ENCODE measurements around the gene ZNF620. TPM values are rescaled to one million over a fixed set of nuclear protein-coding genes. Genes with fewer than 3 reads are reported as not detected.

ZNF620 gene
- total and polyA plus RNA-seq, 2 experiments from 2014 or later, result 14.1 to 18.0 TPM

DNA sequence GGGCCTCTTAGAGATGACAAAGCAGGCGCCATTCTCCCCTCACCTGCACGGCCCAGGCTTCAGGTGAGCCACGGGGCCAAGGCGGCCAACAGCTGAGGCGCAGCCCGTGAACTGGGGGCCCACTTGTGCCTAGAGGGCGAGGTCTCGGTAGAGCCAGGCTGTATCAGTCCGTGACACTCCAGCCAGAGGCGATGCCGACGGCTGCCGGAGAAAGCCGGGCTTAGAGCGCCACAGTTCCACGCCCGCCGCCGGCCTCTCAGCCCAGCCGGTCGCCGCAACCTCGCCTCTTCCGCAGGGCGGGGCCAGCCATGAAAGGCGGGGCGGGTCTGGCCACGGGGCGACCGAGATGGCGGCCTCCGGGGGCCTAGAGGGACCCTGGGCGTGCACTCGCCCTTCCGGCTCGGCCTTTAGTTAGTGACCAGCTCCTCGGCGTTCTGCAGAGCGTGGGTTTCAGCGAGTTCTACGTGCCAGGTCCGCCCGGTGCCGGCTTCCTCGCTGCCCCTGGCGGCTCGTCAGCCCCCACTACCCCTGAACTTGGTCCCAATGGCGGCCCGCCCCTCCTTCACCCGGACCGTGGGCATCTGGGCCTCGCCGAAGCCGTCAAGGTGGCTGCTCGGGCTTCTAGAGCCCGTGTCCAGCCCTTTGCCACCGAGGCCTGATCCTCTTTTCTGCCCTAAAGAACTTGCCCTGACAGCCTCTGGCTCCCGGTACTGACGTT is 18.9 kb downstream of the ZNF620 start, which contains the start of gene ZNF621:
ZNF621 (plus strand) TSS at position 393 of the 718 bp plus-strand sequence. CDS start 881 bp downstream, outside the sequence.
- H3K4me3 Mint-ChIP-seq, result peak within 1 kb of the TSS; percentile 93
- peaks cover 26% of the 10 kb centered on the region for H3K36me3 Mint-ChIP-seq (ENCODE audit: low read depth)
- H2AFZ ChIP-seq, result peak within 1 kb of the TSS; percentile 99
- peaks cover 6% of the 10 kb centered on the region for H3K27me3 Mint-ChIP-seq (ENCODE audit: insufficient read depth, low read depth, poor library complexity)
- H3K9me2 ChIP-seq (ENCODE audit: insufficient read depth), result no peaks in the 10 kb centered on the region
- H3K4me1 ChIP-seq (ENCODE audit: insufficient read depth), result peaks cover 3% of the 10 kb centered on the region
- 0 out of 2 replicates have a peak, but pooled peaks cover 3% of the 10 kb centered on the region for H3F3A ChIP-seq (replicated peaks; ENCODE audit: low read depth)
- peak within 1 kb of the TSS; percentile 84 for H3K4me2 ChIP-seq
- TF ChIP-seq, protein P1, sequence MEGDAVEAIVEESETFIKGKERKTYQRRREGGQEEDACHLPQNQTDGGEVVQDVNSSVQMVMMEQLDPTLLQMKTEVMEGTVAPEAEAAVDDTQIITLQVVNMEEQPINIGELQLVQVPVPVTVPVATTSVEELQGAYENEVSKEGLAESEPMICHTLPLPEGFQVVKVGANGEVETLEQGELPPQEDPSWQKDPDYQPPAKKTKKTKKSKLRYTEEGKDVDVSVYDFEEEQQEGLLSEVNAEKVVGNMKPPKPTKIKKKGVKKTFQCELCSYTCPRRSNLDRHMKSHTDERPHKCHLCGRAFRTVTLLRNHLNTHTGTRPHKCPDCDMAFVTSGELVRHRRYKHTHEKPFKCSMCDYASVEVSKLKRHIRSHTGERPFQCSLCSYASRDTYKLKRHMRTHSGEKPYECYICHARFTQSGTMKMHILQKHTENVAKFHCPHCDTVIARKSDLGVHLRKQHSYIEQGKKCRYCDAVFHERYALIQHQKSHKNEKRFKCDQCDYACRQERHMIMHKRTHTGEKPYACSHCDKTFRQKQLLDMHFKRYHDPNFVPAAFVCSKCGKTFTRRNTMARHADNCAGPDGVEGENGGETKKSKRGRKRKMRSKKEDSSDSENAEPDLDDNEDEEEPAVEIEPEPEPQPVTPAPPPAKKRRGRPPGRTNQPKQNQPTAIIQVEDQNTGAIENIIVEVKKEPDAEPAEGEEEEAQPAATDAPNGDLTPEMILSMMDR (conservative IDR thresholded peaks at IDR 0.05; ENCODE audit: low read depth in 2 of 2), result 0 out of 4 replicates have a peak, but pooled peaks of 1 of the 2 experiments have one; percentile 4
- TF ChIP-seq, protein P2, sequence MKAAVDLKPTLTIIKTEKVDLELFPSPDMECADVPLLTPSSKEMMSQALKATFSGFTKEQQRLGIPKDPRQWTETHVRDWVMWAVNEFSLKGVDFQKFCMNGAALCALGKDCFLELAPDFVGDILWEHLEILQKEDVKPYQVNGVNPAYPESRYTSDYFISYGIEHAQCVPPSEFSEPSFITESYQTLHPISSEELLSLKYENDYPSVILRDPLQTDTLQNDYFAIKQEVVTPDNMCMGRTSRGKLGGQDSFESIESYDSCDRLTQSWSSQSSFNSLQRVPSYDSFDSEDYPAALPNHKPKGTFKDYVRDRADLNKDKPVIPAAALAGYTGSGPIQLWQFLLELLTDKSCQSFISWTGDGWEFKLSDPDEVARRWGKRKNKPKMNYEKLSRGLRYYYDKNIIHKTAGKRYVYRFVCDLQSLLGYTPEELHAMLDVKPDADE (IDR thresholded peaks at IDR 0.05), result no peak
- TF ChIP-seq CREB1 (CRISPR knock-in tag; IDR thresholded peaks at IDR 0.05; ENCODE audit: low read depth) (peak; percentile 41), POLR2AphosphoS5 (IDR thresholded peaks at IDR 0.05; ENCODE audit: low read depth) (peak; percentile 98)
- 0 out of 2 replicates have a peak, but pooled peaks cover 5% of the 10 kb centered on the region for H3K36me3 ChIP-seq (ENCODE audit: insufficient read depth)
- no peaks in the 10 kb centered on the region for H3K9me3 Mint-ChIP-seq
- no peaks in the 10 kb centered on the region for H3K27me3 ChIP-seq (ENCODE audit: insufficient read depth)
- DNase-seq (ENCODE audit: low spot score) (peak; percentile 91), ATAC-seq (peak; percentile 97)
- peaks cover 19% of the 10 kb centered on the region for H3K79me2 ChIP-seq (replicated peaks; ENCODE audit: insufficient read depth)
- peak within 1 kb of the TSS; percentile 69 for H3K27ac ChIP-seq (ENCODE audit: low read depth)
- peaks cover 12% of the 10 kb centered on the region; the same call in 2 of the 3 replicates for H3K4me1 Mint-ChIP-seq
- no peaks in the 10 kb centered on the region for H4K20me1 ChIP-seq (replicated peaks; ENCODE audit: insufficient read depth)
- peak within 1 kb of the TSS; percentile 96 for H3K27ac Mint-ChIP-seq
- peak within 1 kb of the TSS; percentile 98 for H3K4me3 ChIP-seq

DNA sequence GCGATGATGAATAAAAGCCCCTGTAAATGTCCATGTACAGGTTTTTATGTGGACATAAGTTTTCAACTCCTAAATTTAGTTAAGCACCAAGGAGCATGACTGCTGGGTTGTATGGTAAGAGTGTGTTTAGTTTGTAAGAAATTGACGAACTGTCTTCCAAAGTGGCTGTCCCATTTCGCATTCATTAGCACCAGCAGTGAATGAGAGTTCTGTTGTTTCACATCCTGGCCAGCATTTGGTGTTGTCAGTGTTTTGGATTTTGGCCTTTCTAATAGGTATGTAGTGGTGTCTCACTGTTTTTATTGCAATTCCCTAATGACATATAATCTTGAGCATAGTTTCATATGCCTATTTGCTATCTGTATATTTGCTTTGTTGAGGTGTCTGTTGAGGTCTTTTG is 22.6 kb downstream of the ZNF620 start:
- Histone ChIP-seq H3K36me3 (ENCODE audit: insufficient read depth) (peaks cover 30% of the 10 kb centered on the region), H3F3A (replicated peaks; ENCODE audit: low read depth) (0 out of 2 replicates have a peak, but pooled peaks cover 3% of the 10 kb centered on the region), H3K79me2 (replicated peaks; ENCODE audit: insufficient read depth) (peaks cover 19% of the 10 kb centered on the region), H3K4me2 (no peak overlapping the region), H3K9me2 (ENCODE audit: insufficient read depth) (no peaks in the 10 kb centered on the region), H4K20me1 (replicated peaks; ENCODE audit: insufficient read depth) (no peaks in the 10 kb centered on the region), H3K27ac (ENCODE audit: low read depth) (no peak overlapping the region), H2AFZ (no peak overlapping the region), H3K4me3 (no peak overlapping the region), H3K4me1 (ENCODE audit: insufficient read depth) (peaks cover 3% of the 10 kb centered on the region), H3K27me3 (ENCODE audit: insufficient read depth) (no peaks in the 10 kb centered on the region)
- H3K4me1 Mint-ChIP-seq, result peaks cover 12% of the 10 kb centered on the region; the same call in 2 of the 3 replicates
- H3K27me3 Mint-ChIP-seq (ENCODE audit: insufficient read depth, low read depth, poor library complexity), result peaks cover 10% of the 10 kb centered on the region
- peaks cover 3% of the 10 kb centered on the region; the same call in 2 of the 3 replicates for H3K9me3 Mint-ChIP-seq
- no peak overlapping the region for H3K27ac Mint-ChIP-seq
- peaks cover 63% of the 10 kb centered on the region for H3K36me3 Mint-ChIP-seq (ENCODE audit: low read depth)
- ATAC-seq, result no peak
- no peak overlapping the region for H3K4me3 Mint-ChIP-seq
- no peak for DNase-seq (ENCODE audit: low spot score)
- TF ChIP-seq JUNB (IDR thresholded peaks at IDR 0.05; ENCODE audit: unreplicated experiment), result no peak
- no peak for TF ChIP-seq REST (IDR thresholded peaks at IDR 0.05; ENCODE audit: unreplicated experiment)
- TF ChIP-seq STAT1 (IDR thresholded peaks at IDR 0.05; ENCODE audit: unreplicated experiment), result no peak
- no peak for TF ChIP-seq ZNF331 (CRISPR knock-in tag; IDR thresholded peaks at IDR 0.05; ENCODE audit: low read depth)
- TF ChIP-seq CREB1 (CRISPR knock-in tag; IDR thresholded peaks at IDR 0.05; ENCODE audit: low read depth), result no peak
- TF ChIP-seq NANOG (IDR thresholded peaks at IDR 0.05; ENCODE audit: borderline replicate concordance), result no peak
- TF ChIP-seq EZH2 (IDR thresholded peaks at IDR 0.05; ENCODE audit: low read depth, unreplicated experiment), result no peak
- TF ChIP-seq POLR2AphosphoS5 (IDR thresholded peaks at IDR 0.05; ENCODE audit: low read depth), result no peak
- TF ChIP-seq ZNF114 (CRISPR knock-in tag; IDR thresholded peaks at IDR 0.05), result no peak
- TF ChIP-seq, protein P2 (IDR thresholded peaks at IDR 0.05), result no peak
- TF ChIP-seq, protein P1 (conservative IDR thresholded peaks at IDR 0.05; ENCODE audit: low read depth in 2 of 2), result no peak
- no peak for TF ChIP-seq EZH2phosphoT487 (IDR thresholded peaks at IDR 0.05; ENCODE audit: unreplicated experiment)

Measured in GM23338 (cell line).